ENCODE data around the gene SYTL5. TPM values are rescaled to one million over a fixed set of nuclear protein-coding genes. Genes with fewer than 3 reads are reported as not detected.

Gene SYTL5
- total and polyA plus RNA-seq, 4 donors, result 0.09 to 2.8 (median 1.0) TPM

- DNase-seq (ENCODE audit: low spot score), result no peak
- H3K4me3 ChIP-seq (ENCODE audit: low read depth in 1 of 3, low read length in 3 of 3), result no peak overlapping the region
- whole genome bisulfite sequencing, result 32% methylated on average over 6 of the region's 6 CpGs
- peaks cover 0 to 2% (median 0%) of the 10 kb centered on the region in 4 donors for H3K27me3 ChIP-seq (ENCODE audit: control insufficient read depth in 4 of 4, insufficient read depth in 4 of 4, low read length in 3 of 4)
- H3K36me3 ChIP-seq (ENCODE audit: control insufficient read depth in 4 of 4, insufficient read depth in 3 of 4, low read depth in 1 of 4, low read length in 3 of 4), result no peaks in the 10 kb centered on the region
- no peak overlapping the region for H3K9ac ChIP-seq (ENCODE audit: low read depth in 1 of 2, low read length in 2 of 2)
- TF ChIP-seq, protein P1, sequence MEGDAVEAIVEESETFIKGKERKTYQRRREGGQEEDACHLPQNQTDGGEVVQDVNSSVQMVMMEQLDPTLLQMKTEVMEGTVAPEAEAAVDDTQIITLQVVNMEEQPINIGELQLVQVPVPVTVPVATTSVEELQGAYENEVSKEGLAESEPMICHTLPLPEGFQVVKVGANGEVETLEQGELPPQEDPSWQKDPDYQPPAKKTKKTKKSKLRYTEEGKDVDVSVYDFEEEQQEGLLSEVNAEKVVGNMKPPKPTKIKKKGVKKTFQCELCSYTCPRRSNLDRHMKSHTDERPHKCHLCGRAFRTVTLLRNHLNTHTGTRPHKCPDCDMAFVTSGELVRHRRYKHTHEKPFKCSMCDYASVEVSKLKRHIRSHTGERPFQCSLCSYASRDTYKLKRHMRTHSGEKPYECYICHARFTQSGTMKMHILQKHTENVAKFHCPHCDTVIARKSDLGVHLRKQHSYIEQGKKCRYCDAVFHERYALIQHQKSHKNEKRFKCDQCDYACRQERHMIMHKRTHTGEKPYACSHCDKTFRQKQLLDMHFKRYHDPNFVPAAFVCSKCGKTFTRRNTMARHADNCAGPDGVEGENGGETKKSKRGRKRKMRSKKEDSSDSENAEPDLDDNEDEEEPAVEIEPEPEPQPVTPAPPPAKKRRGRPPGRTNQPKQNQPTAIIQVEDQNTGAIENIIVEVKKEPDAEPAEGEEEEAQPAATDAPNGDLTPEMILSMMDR (IDR thresholded peaks at IDR 0.05; ENCODE audit: low read depth, low read length, missing input control), result no peak
- no peak for TF ChIP-seq REST (IDR thresholded peaks at IDR 0.05)
- TF ChIP-seq NR2F2 (IDR thresholded peaks at IDR 0.05), result no peak
- no peak for TF ChIP-seq HNF4A (conservative IDR thresholded peaks at IDR 0.05)
- TF ChIP-seq, protein P2, sequence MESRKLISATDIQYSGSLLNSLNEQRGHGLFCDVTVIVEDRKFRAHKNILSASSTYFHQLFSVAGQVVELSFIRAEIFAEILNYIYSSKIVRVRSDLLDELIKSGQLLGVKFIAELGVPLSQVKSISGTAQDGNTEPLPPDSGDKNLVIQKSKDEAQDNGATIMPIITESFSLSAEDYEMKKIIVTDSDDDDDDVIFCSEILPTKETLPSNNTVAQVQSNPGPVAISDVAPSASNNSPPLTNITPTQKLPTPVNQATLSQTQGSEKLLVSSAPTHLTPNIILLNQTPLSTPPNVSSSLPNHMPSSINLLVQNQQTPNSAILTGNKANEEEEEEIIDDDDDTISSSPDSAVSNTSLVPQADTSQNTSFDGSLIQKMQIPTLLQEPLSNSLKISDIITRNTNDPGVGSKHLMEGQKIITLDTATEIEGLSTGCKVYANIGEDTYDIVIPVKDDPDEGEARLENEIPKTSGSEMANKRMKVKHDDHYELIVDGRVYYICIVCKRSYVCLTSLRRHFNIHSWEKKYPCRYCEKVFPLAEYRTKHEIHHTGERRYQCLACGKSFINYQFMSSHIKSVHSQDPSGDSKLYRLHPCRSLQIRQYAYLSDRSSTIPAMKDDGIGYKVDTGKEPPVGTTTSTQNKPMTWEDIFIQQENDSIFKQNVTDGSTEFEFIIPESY (IDR thresholded peaks at IDR 0.05), result no peak
- no peak for TF ChIP-seq EGR1 (IDR thresholded peaks at IDR 0.05; ENCODE audit: low read depth in 2 of 2)
- no peak for TF ChIP-seq YY1 (IDR thresholded peaks at IDR 0.05)
- TF ChIP-seq RAD21 (IDR thresholded peaks at IDR 0.05), result no peak
- TF ChIP-seq MAX (IDR thresholded peaks at IDR 0.05), result no peak
- TF ChIP-seq FOXA1 (IDR thresholded peaks at IDR 0.05), result no peak
- no peak for TF ChIP-seq FOXA2 (IDR thresholded peaks at IDR 0.05)
- TF ChIP-seq TAF1 (conservative IDR thresholded peaks at IDR 0.05), result no peak
- no peak for TF ChIP-seq HNF4G (IDR thresholded peaks at IDR 0.05)
- no peak for TF ChIP-seq JUND (IDR thresholded peaks at IDR 0.05)
- no peak for TF ChIP-seq GABPA (IDR thresholded peaks at IDR 0.05 in 1 of 2, conservative IDR thresholded peaks at IDR 0.05 in 1 of 2)
- TF ChIP-seq RXRA (IDR thresholded peaks at IDR 0.05), result no peak
- no peaks in the 10 kb centered on the region for H3K9me3 ChIP-seq (ENCODE audit: control insufficient read depth in 4 of 4, low read length in 3 of 4)
- peaks cover 0 to 30% (median 22%) of the 10 kb centered on the region in 4 donors for H3K4me1 ChIP-seq (ENCODE audit: control insufficient read depth in 4 of 4, insufficient read depth in 4 of 4, low read length in 3 of 4)
- no peak overlapping the region for H3K27ac ChIP-seq (ENCODE audit: low read depth in 1 of 2, low read length in 2 of 2)
These were observed 102.0 kb downstream of the SYTL5 start for GRCh38 chrX:38108364-38108763.

Measured in liver (tissue), 9 donors.